Heart right ventricle (tissue), 16 donors: Measurements from ENCODE around the gene LXN. TPM values are rescaled to one million over a fixed set of nuclear protein-coding genes. Genes with fewer than 3 reads are reported as not detected.
A peak's percentile ranks its signal among the peaks of the same experiment; 100 is the strongest.

ENCODE experiments used
- ATAC-seq, 8 donors: fragments of 200-7000 bp; cut with Tn5 transposase; one replicate each; pipeline ENCODE4 v1.9.1; 2020; ENCODE audit warnings: mild to moderate bottlenecking in 8 of 8, moderate library complexity in 8 of 8, moderate number of reproducible peaks in 1 of 8
- DNase-seq, 2 donors: peaks; one replicate each; pipeline ENCODE4 v3.0.0-alpha.2; 2020
- H3K27ac ChIP-seq, 10 donors: fragments of 200-600 bp; sonication (generic) in 2 of 10; one replicate each; pipeline versions ENCODE4 v1.5.0 to v1.8.0; 2020 to 2022; ENCODE audit warnings: mild to moderate bottlenecking in 3 of 10
- H3K27me3 ChIP-seq, 7 donors: fragments of 200-600 bp; one replicate each; pipeline ENCODE4 v1.8.0; 2021 to 2022; ENCODE audit warnings: mild to moderate bottlenecking in 2 of 7
- H3K36me3 ChIP-seq, 9 donors: fragments of 200-600 bp; sonication (generic) in 1 of 9; one replicate each; pipeline versions ENCODE4 v1.5.0 to v1.8.0; 2020 to 2022; ENCODE audit warnings: mild to moderate bottlenecking in 2 of 9
- H3K4me1 ChIP-seq, 9 donors: fragments of 200-600 bp; sonication (generic) in 1 of 9; one replicate each; pipeline versions ENCODE4 v1.5.0 to v1.8.0; 2020 to 2022; ENCODE audit warnings: mild to moderate bottlenecking in 4 of 9
- H3K4me3 ChIP-seq, 10 donors: fragments of 200-600 bp; sonication (generic) in 2 of 10; one replicate each; pipeline versions ENCODE4 v1.5.0 to v1.8.0; 2020 to 2022; ENCODE audit warnings: mild to moderate bottlenecking in 7 of 10, moderate library complexity in 2 of 10
- H3K9me3 ChIP-seq, 11 donors: fragments of 200-600 bp in 10 of 11; sonication (generic) in 2 of 11; one replicate each; pipeline versions ENCODE4 v1.5.0 to v1.8.0; 2013 to 2022; ENCODE audit warnings: mild to moderate bottlenecking in 2 of 11, control low read depth in 1 of 11, moderate library complexity in 1 of 11
- CTCF ChIP-seq, 9 donors: fragments of 200-600 bp; sonication (generic) in 2 of 9; IDR thresholded peaks; one replicate each; pipeline versions ENCODE4 v1.5.0 to v1.8.0; 2021 to 2022; ENCODE audit warnings: antibody characterized with exemption in 9 of 9, mild to moderate bottlenecking in 5 of 9, moderate library complexity in 1 of 9
- WGBS, 2 donors: extraction: QIAGEN DNeasy Blood & Tissue Kit; methylation state at CpG; one replicate each; pipeline ENCODE4 v1.1.7; 2013; ENCODE audit warnings: inconsistent platforms in 1 of 2; 5-methylcytosine and 5-hydroxymethylcytosine counted together
- intact Hi-C, 10 donors: fragments of 100-400 bp; cut with DNase I; formaldehyde crosslinking; loops; one replicate each; pipeline versions ENCODE4 v1.11.1 to v1.14.2; 2022
- polyA plus RNA-seq, 2 donors: library from polyadenylated mRNA; stranded (reverse); fragments of 200-250 nt; gene quantifications; one replicate each; pipeline ENCODE4 v1.2.3, GENCODE V29; 2013
- total RNA-seq, 10 donors: library from RNA; stranded (reverse); fragmentation: NEBNext Ultra II Directional in 3 of 10; extraction: Animal tissue kit (Norgen Biotek cat#: 25700) in 3 of 10; gene quantifications; one replicate each; pipeline versions ENCODE4 v1.2.1 to v1.2.4, GENCODE V29; 2021 to 2023
- donor health status: Arrhythmogenic right ventricular cardiomyopathy.
- donor health status: ischemic (EF 13 %, LVEDD 7.1; RV severe dilation, severe dysfunction).
- donor health status: healthy with polysubstance abuse.
- donor health status: DM: no; HTN: yes; CAD: no.
- donor health status: DM: no; HTN: no; CAD: no.
- donor health status: ischemic (EF 25% LVEDD 6.9; RV normal size, moderate dysfunction).
- donor health status: ischemic (EF 25% LVEDD 5.7; RV mildly dilated, moderate dysfunction).
- donor health status: healthy.
- donor health status: DM: yes; HTN: yes; CAD: no.
- donor health status: Ischemic cardiomyopathy.
- donor health status: ischemic (EF 35%, LVEDD 5.7; RV mildly dilated, moderate dysfunction).
- donor health status: nonischemic (EF 11% LVEDD 7.7; RV severe dilation, severe dysfunction).
- donor health status: DM: yes; HTN: yes; CAD: no.
- donor health status: PGD.
- donor health status: ischemic (EF 29% LVEDD 5.4; RV normal size, mild dysfunction).
- donor health status: nonischemic (EF 23%, LVEDD 6.1; RV moderate dilation, normal function).

The LXN gene
- total and polyA plus RNA-seq, 12 donors, result 2.5 to 10.0 (median 3.4) TPM

- no peaks in the 10 kb centered on the region for H3K27me3 ChIP-seq
- 68 to 82% methylated on average over 1 of the region's 1 CpG for WGBS, 2 donors
- no peak overlapping the region for H3K27ac ChIP-seq
- no peak for ATAC-seq
- TF ChIP-seq CTCF (IDR thresholded peaks at IDR 0.05), result no peak
- H3K9me3 ChIP-seq, result no peaks in the 10 kb centered on the region
- H3K4me3 ChIP-seq, result no peak overlapping the region
- intact Hi-C loops, result loop anchor here in 3 of 10 donors (10.0 kb wide), 2 partner anchors 62 to 132 kb away; no protein-coding TSS in a partner anchor
- H3K4me1 ChIP-seq, result peaks cover 0 to 21% (median 9%) of the 10 kb centered on the region in 9 donors
- DNase-seq, result no peak
- peaks cover 0 to 98% (median 47%) of the 10 kb centered on the region in 9 donors for H3K36me3 ChIP-seq
Observed at GRCh38 chr3:158663246-158663645, 9.2 kb downstream of the LXN start.

- Histone ChIP-seq H3K27ac (peak overlapping the region in 7 of 10 donors; percentile 3 to 68 (median 49)), H3K27me3 (no peaks in the 10 kb centered on the region), H3K4me3 (no peak overlapping the region), H3K9me3 (no peaks in the 10 kb centered on the region), H3K36me3 (peaks cover 0 to 98% (median 40%) of the 10 kb centered on the region in 9 donors), H3K4me1 (peaks cover 0 to 19% (median 9%) of the 10 kb centered on the region in 9 donors)
- 79% methylated on average over 4 of the region's 4 CpGs for WGBS, 2 donors
- ATAC-seq (no peak), DNase-seq (no peak)
- TF ChIP-seq CTCF (IDR thresholded peaks at IDR 0.05), result no peak
- intact Hi-C loops, result loop anchor here in 3 of 10 donors (10.0 kb wide), 2 partner anchors 64 to 134 kb away; no protein-coding TSS in a partner anchor
Observed at GRCh38 chr3:158660711-158661110, 11.7 kb downstream of the LXN start.

- Histone ChIP-seq H3K9me3 (no peaks in the 10 kb centered on the region), H3K4me1 (peaks cover 0 to 19% (median 9%) of the 10 kb centered on the region in 9 donors), H3K4me3 (no peak overlapping the region), H3K27me3 (no peaks in the 10 kb centered on the region), H3K27ac (peak overlapping the region in 9 of 10 donors; percentile 18 to 74 (median 46)), H3K36me3 (peaks cover 0 to 98% (median 37%) of the 10 kb centered on the region in 9 donors)
- intact Hi-C loops, result loop anchor here in 8 of 10 donors (5.0 to 10.0 kb wide), 3 partner anchors 65 to 135 kb away; no protein-coding TSS in a partner anchor
- WGBS, 2 donors, result 43 to 45% methylated on average over 7 of the region's 7 CpGs
- peak in 7 of 8 donors; percentile 74 to 93 (median 85) for ATAC-seq
- peak; percentile 61 to 79 (median 70) for TF ChIP-seq CTCF (IDR thresholded peaks at IDR 0.05)
- peak in 1 of 2 donors; percentile 58 for DNase-seq
Observed at GRCh38 chr3:158659454-158660237, 12.8 kb downstream of the LXN start.

- Histone ChIP-seq H3K27ac (peak overlapping the region in 4 of 10 donors; percentile 61 to 74 (median 66)), H3K4me1 (peaks cover 0 to 19% (median 9%) of the 10 kb centered on the region in 9 donors), H3K27me3 (no peaks in the 10 kb centered on the region), H3K36me3 (peaks cover 0 to 98% (median 45%) of the 10 kb centered on the region in 9 donors), H3K9me3 (no peaks in the 10 kb centered on the region), H3K4me3 (no peak overlapping the region)
- 89% methylated on average over 7 of the region's 7 CpGs for WGBS, 2 donors
- no peak for TF ChIP-seq CTCF (IDR thresholded peaks at IDR 0.05)
- DNase-seq (no peak), ATAC-seq (no peak)
- intact Hi-C loops, result loop anchor here in 5 of 10 donors (5.0 to 10.0 kb wide), 2 partner anchors 133 to 136 kb away; no protein-coding TSS in a partner anchor
Observed at GRCh38 chr3:158658889-158659288, 13.6 kb downstream of the LXN start.
